Neuron (in vitro differentiated cells): ENCODE data around the gene LAMA2.

Source experiments
- H2AFZ ChIP-seq: one replicate; pipeline ENCODE4 v1.6.1; 2013; ENCODE audit warnings: low read depth, mild to moderate bottlenecking, inconsistent platforms, low read length, moderate library complexity
- H3K27me3 ChIP-seq: one replicate; pipeline ENCODE4 v1.6.1; 2013; ENCODE audit warnings: low read length; ENCODE audit not compliant: insufficient read depth
- H3K36me3 ChIP-seq: one replicate; pipeline ENCODE4 v1.6.1; 2013; ENCODE audit warnings: low read length; ENCODE audit not compliant: insufficient read depth
- H3K4me1 ChIP-seq: one replicate; pipeline ENCODE4 v1.6.1; 2013; ENCODE audit warnings: low read length; ENCODE audit not compliant: insufficient read depth
- H3K4me3 ChIP-seq: 2 replicates; pipeline ENCODE4 v1.5.1; 2013; ENCODE audit warnings: mild to moderate bottlenecking, low read length, moderate library complexity
- H3K9me3 ChIP-seq: one replicate; pipeline ENCODE4 v1.6.1; 2013; ENCODE audit warnings: low read length

Gene LAMA2

GRCh38 chr6:128882991-128883611 lies at the start of gene LAMA2:
TSS of gene LAMA2 (plus strand) at chr6:128883138. CDS start at chr6:128883246, 108 bp downstream.
- peaks cover 4% of the 10 kb centered on the region for H3K27me3 ChIP-seq
- no peaks in the 10 kb centered on the region for H3K36me3 ChIP-seq
- H3K4me3 ChIP-seq: peak within 1 kb of the TSS; percentile 39
- no peaks in the 10 kb centered on the region for H3K4me1 ChIP-seq
- no peaks in the 10 kb centered on the region for H3K9me3 ChIP-seq
- H2AFZ ChIP-seq: peak within 1 kb of the TSS; percentile 58

GRCh38 chr6:128836761-128837160 lies 46.2 kb upstream of the LAMA2 start:
- H3K27me3 ChIP-seq: no peaks in the 10 kb centered on the region
- no peaks in the 10 kb centered on the region for H3K9me3 ChIP-seq
- no peaks in the 10 kb centered on the region for H3K36me3 ChIP-seq
- no peaks in the 10 kb centered on the region for H3K4me1 ChIP-seq
- H2AFZ ChIP-seq: no peak overlapping the region
- H3K4me3 ChIP-seq: no peak overlapping the region

GRCh38 chr6:128841518-128841917 lies 41.4 kb upstream of the LAMA2 start:
- H3K4me3 ChIP-seq: no peak overlapping the region
- no peaks in the 10 kb centered on the region for H3K36me3 ChIP-seq
- H3K9me3 ChIP-seq: no peaks in the 10 kb centered on the region
- H3K4me1 ChIP-seq: no peaks in the 10 kb centered on the region
- H3K27me3 ChIP-seq: no peaks in the 10 kb centered on the region
- no peak overlapping the region for H2AFZ ChIP-seq

- H3K9me3 ChIP-seq: no peaks in the 10 kb centered on the region
- H2AFZ ChIP-seq: no peak overlapping the region
- no peaks in the 10 kb centered on the region for H3K36me3 ChIP-seq
- no peak overlapping the region for H3K4me3 ChIP-seq
- H3K4me1 ChIP-seq: peaks cover 19% of the 10 kb centered on the region
- no peaks in the 10 kb centered on the region for H3K27me3 ChIP-seq
Observed at GRCh38 chr6:128844598-128844997, 38.3 kb upstream of the LAMA2 start.

GRCh38 chr6:128847431-128848210 lies 35.3 kb upstream of the LAMA2 start:
- Histone ChIP-seq H3K4me1 (peaks cover 19% of the 10 kb centered on the region), H3K36me3 (no peaks in the 10 kb centered on the region), H3K4me3 (no peak overlapping the region), H3K9me3 (no peaks in the 10 kb centered on the region), H3K27me3 (no peaks in the 10 kb centered on the region), H2AFZ (no peak overlapping the region)

- Histone ChIP-seq H3K9me3 (no peaks in the 10 kb centered on the region), H2AFZ (peak overlapping the region; percentile 39), H3K36me3 (no peaks in the 10 kb centered on the region), H3K27me3 (no peaks in the 10 kb centered on the region), H3K4me1 (peaks cover 19% of the 10 kb centered on the region), H3K4me3 (peak overlapping the region; percentile 26)
Observed at GRCh38 chr6:128848212-128848935, 34.6 kb upstream of the LAMA2 start.

GRCh38 chr6:128855581-128856085 lies 27.3 kb upstream of the LAMA2 start:
- Histone ChIP-seq H3K9me3 (no peaks in the 10 kb centered on the region), H3K4me1 (peaks cover 3% of the 10 kb centered on the region), H3K36me3 (no peaks in the 10 kb centered on the region), H2AFZ (no peak overlapping the region), H3K27me3 (no peaks in the 10 kb centered on the region), H3K4me3 (no peak overlapping the region)

GRCh38 chr6:128857806-128858205 lies 25.1 kb upstream of the LAMA2 start:
- Histone ChIP-seq H3K4me3 (no peak overlapping the region), H2AFZ (peak overlapping the region; percentile 67), H3K27me3 (no peaks in the 10 kb centered on the region), H3K9me3 (no peaks in the 10 kb centered on the region), H3K36me3 (no peaks in the 10 kb centered on the region), H3K4me1 (peaks cover 3% of the 10 kb centered on the region)

GRCh38 chr6:128860782-128861181 lies 22.2 kb upstream of the LAMA2 start:
- Histone ChIP-seq H2AFZ (no peak overlapping the region), H3K9me3 (no peaks in the 10 kb centered on the region), H3K4me3 (no peak overlapping the region), H3K36me3 (no peaks in the 10 kb centered on the region), H3K4me1 (peaks cover 3% of the 10 kb centered on the region), H3K27me3 (no peaks in the 10 kb centered on the region)

GRCh38 chr6:128863983-128864382 lies 19.0 kb upstream of the LAMA2 start:
- Histone ChIP-seq H3K27me3 (no peaks in the 10 kb centered on the region), H3K9me3 (no peaks in the 10 kb centered on the region), H3K36me3 (no peaks in the 10 kb centered on the region), H2AFZ (no peak overlapping the region), H3K4me1 (no peaks in the 10 kb centered on the region), H3K4me3 (no peak overlapping the region)

- Histone ChIP-seq H3K36me3 (no peaks in the 10 kb centered on the region), H3K9me3 (no peaks in the 10 kb centered on the region), H3K4me3 (no peak overlapping the region), H3K27me3 (no peaks in the 10 kb centered on the region), H2AFZ (no peak overlapping the region), H3K4me1 (no peaks in the 10 kb centered on the region)
Observed at GRCh38 chr6:128870746-128871145, 12.2 kb upstream of the LAMA2 start.

- no peaks in the 10 kb centered on the region for H3K27me3 ChIP-seq
- H3K36me3 ChIP-seq: no peaks in the 10 kb centered on the region
- H3K4me1 ChIP-seq: no peaks in the 10 kb centered on the region
- H2AFZ ChIP-seq: no peak overlapping the region
- no peaks in the 10 kb centered on the region for H3K9me3 ChIP-seq
- H3K4me3 ChIP-seq: no peak overlapping the region
Observed at GRCh38 chr6:128874863-128875262, 8.1 kb upstream of the LAMA2 start.

GRCh38 chr6:128882560-128882959 lies 378 bp upstream of the LAMA2 start:
- peak overlapping the region; percentile 39 for H3K4me3 ChIP-seq
- H3K4me1 ChIP-seq: no peaks in the 10 kb centered on the region
- H3K27me3 ChIP-seq: peaks cover 4% of the 10 kb centered on the region
- H3K9me3 ChIP-seq: no peaks in the 10 kb centered on the region
- peak overlapping the region; percentile 58 for H2AFZ ChIP-seq
- no peaks in the 10 kb centered on the region for H3K36me3 ChIP-seq
